Cerebellar nuclear complex (tissue), 1 donor: ENCODE data around the gene TMEM151B.
A peak's percentile ranks its signal among the peaks of the same experiment; 100 is the strongest.
"Not testable (repeated sequence)": the region's sequence is repeated elsewhere in the genome, so short reads cannot be mapped to it uniquely, and the experiment has no call there.

Source experiments
- DNase-seq, 2 experiments: peaks; one replicate each; lab custom pipeline; 2025; lab: John Stamatoyannopoulos, UW

TMEM151B gene

GRCh38 chr6:44269921-44270525 is at the start of gene TMEM151B:
Gene TMEM151B (plus strand): TSS chr6:44270450. CDS start chr6:44270743, 293 bp downstream.
- DNase-seq, result peak; percentile 38 to 42

DNA sequence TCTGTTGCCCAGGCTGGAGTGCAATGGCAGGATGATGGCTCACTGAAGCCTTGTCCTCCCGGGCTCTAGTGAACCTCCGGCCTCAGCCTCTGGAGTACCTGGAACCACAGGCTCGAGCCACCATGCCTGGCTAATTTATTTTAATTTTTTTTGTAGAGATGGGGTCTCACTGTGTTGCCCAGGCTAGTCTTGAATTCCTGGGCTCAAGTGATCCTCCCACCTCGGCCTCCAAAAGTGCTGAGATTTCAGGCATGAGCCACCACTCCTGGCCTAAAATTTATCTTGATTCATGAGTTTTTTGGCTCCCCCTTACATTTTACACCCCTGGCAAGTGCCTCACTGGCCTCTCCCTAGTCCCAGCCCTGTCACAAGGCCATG is 49.3 kb upstream of the TMEM151B start:
- no peak for DNase-seq

- no peak for DNase-seq
These were observed 48.8 kb upstream of the TMEM151B start for GRCh38 chr6:44221291-44221960.

- no peak for DNase-seq
These were observed 48.3 kb upstream of the TMEM151B start for GRCh38 chr6:44221961-44222335.

DNA sequence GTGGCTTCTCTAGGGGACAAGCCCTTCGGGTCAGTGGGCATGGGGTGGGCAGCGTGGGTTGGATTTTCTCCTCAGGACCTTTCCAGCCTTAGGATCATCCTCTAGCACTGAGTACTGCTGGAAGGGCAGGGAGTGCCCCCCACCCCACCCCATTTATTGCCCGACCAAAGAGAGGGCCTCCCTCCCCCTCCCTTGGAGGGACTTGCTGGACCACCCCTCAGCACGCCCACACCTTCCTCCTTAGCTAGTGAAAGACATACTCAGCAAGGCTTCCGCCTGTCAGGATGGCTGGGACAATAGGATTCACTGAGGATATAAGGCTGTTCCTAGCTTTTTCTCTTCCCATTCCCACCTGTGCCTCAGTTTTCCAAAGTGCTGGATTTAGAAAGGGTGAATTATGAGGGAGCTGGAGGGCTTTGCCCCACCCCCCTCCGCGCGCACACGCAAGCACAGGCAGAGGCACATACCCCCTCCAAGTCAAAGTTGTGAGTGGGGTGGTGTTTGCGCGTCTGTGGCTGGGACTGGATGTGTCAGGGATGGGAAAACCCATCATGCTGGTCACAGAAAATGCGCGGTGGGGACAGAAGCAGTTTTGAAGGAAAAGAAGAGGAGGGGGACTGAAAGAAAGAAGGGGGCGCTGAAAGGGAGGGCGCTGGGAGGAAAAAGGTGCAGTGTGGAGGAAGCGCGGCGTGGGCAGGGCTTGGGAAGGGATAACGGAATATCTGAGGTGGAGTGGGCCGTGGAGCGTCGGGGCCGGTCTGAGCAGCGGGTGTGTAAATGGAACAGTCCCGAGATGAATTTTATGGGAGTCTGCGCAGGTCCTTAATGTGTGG is 47.5 kb upstream of the TMEM151B start:
- no peak for DNase-seq

DNA sequence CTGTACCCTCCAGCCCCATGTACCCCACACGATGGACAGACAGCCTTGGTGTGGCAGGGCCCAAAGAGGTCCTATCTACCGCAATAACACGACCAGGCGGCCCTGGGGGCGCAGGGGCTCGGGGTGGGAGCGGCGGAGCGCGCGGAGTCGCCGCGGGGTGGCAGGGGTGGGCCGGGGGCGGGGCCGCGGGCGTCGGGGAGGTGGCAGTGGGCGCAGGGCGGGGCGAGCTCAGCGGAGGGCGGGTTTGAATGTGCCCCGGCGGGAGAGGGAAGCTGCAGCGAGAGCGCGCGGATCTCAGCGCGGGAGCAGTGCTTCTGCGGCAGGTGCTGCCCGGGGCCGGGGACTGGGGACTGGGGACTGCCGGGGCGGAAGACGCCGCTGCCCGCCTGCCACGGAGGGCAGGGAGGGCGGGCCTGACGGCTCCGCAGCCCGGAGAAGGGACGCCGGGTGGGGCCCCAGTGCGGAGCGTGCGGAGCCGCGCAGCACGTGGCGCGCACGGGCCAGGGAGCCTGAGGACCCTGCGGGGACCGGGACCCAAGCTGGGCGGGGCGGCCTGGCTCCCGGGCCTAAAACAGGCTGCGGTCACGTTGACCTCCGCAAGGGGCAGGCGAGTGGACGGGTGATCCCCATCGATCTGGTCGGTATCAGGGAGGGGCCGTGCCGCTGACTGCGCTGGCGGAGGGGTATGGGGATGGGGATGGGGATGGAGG is 46.8 kb upstream of the TMEM151B start, which contains the start of gene SLC29A1:
Gene SLC29A1 (plus strand): TSS at position 277 of the 710 bp plus-strand sequence. CDS start 3,719 bp downstream, outside the sequence.
- DNase-seq, result peak; percentile 30 to 46

GRCh38 chr6:44224029-44224964 is 46.0 kb upstream of the TMEM151B start:
- peak in 1 of 2 experiments; percentile 33 for DNase-seq

DNA sequence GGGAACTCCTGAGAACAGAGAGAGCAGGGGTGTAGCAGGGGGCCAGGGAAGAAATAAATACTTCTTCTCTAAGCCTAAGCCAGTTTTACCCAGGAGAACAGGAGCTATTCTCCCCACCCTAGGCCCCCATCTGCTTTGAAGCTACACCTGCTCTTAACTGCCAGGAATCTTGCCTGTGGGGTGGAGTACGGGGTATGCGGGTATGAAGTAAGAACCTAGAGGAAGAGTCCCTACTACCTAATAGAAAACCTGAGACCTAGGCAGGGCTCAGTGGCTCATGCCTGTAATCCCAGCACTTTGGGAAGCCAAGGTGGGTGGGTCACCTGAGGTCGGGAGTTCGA is 45.3 kb upstream of the TMEM151B start:
- no peak for DNase-seq

- no peak for DNase-seq
These were observed 44.5 kb upstream of the TMEM151B start for GRCh38 chr6:44225579-44226325.

DNA sequence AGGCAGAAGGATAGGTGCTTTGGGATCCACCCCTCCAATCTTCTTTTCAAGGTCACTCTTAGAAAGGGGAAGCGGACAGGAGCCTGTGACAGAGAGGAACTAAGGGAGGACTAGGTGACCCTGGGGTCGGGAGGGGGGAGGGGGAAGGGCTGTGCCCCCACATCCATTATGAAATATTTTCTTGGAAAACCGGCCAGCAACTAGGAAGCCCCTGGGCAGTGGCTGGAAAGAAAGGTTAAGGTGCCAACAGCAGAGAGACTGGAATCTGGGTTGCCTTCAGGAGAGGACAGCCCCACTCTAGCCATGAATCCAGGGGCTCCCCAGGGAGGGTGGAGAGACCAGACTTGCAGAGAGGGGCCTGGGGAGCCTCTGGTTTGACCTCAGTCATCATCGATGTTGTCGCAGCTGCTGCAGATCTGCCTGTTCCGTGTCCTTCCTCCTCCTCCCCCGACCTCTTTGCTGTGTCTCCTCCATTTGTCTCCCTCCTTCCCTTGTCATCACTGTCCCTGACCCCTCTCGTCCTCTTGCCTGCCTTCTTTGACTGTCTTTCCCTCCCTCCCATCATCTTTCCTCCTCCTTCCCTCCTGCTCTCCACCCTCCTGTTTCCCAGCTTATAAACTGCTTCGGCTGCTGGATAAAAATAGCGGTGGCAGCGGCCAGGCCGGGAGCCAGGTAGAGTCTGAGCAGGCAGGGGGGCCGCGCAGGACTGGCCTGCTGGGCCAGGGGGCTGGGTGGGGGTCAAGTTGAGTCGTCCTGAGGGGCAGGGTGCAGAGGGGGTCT is 43.7 kb upstream of the TMEM151B start:
- peak in 1 of 2 experiments; percentile 22 for DNase-seq

DNA sequence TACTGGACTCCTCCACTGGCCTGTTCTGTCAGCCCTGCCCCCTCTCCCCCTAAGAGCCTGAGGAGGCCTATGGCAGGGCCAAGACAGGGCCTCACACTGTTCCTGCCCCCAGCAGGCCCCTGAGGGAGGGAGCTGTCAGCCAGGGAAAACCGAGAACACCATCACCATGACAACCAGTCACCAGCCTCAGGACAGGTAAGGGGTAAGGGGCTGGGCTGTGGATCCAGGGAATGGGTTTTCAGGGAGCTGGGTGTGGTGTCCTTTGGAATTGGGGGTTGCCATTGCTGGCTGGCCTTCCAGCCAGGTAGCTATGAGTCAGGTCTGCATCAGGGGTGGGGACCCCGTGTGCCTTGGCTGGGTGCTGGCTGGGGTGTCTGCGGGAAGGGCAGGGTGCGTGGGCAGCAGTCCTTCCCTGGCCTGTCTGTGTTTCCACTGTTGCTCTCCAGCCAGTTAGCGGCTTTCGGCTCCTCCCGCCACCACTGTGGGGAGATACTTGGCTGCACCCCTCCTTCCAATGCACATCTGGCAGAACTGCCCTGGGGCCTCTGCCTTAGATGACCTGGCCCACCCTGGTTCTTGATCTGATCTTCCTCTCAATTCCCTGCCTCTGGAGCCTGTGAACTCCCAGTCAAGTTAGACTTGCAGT is 43.0 kb upstream of the TMEM151B start:
- no peak for DNase-seq

DNA sequence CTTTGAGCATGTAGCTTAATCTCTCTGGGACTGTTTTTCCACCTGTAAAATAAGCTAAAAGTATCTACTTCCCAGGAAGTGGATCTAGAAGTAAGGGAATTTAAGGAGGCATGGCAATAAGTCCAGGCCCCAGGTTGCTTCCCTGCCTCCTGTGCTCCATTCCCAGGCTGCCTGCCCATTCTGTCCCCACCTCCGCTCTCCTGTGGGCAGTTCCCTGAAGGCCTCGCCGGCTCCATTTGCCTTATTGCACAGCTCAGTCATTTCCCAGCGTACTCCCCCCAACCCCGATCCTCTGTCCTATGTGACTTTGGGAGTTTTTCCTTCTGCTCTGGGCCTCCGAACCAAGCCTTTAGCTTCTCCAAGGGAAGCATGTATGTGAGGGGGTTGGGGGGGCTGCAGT is 42.2 kb upstream of the TMEM151B start:
- no peak for DNase-seq

DNA sequence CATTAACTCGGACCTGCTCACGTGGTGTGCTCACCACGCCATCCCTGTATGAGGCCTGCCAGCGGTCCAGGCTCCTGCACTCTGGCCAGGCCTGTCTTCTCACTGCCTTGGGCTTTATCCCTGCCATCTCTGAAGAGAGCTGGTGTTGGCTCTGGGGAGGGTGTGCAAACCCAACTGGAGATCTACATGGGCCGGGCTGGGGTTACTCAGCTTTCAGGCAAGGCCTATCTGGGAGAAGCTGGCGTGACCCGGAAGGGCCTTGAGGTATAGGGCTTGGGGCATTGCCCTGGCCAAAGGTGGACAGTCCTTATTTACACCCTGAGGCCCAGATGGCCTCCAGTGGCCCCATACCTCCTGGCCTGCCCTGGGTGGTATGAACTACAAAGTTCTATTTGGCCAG is 41.8 kb upstream of the TMEM151B start:
- no peak for DNase-seq

DNA sequence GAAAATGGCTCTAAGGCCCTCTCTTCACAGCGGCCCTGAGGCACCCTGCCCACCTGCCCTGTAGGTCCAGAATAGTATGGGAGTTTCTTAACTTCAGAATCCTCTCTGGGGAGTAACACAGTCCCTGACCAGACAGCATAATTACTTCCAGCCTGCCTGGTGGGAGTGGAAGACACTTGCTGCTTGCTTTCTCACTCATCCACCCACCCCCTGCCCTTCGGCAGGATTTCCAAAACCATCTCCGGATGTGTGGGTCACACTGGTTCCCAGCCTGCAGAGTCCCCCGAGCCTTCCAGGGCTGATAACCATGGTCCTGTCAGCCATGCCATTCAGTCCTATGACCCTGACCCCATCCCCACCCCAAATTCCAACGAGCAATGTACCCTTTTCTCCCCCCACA is 41.4 kb upstream of the TMEM151B start:
- DNase-seq, result no peak

- no peak for DNase-seq
These were observed 40.7 kb upstream of the TMEM151B start for GRCh38 chr6:44229376-44230033.

- no peak for DNase-seq
These were observed 40.1 kb upstream of the TMEM151B start for GRCh38 chr6:44230034-44230675.

DNA sequence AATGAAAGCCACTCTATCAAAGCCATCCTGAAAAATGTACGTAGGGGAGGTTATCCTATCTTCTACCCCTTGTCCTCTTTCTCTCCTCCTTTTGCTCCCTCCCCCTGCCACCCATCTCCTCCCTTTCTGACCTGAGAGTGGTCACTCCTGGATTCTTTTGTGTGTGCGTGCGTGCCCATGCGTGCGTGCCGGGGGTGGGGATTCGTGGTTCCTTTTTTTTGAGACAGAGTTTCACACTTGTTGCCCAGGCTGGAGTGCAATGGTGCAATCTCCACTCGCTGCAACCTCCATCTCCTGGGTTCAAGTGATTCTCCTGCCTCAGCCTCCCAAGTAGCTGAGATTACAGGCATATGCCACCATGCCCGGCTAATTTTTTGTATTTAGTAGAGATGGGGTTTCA is 38.8 kb upstream of the TMEM151B start:
- not testable (repeated sequence) for DNase-seq
